Bronchial epithelial cell (primary cell): ENCODE data around the gene CCDC106. TPM values are rescaled to one million over a fixed set of nuclear protein-coding genes. Genes with fewer than 3 reads are reported as not detected.

Experiments
- DNase-seq: peaks from one replicate; pipeline ENCODE4 v3.0.0-alpha.2; 2010; ENCODE audit warnings: low read depth
- FAIRE-seq: peaks from 2 replicates; lab custom pipeline; 2011; peaks lifted over from hg19 to GRCh38; lab: Jason Lieb, UNC
- H3K27me3 ChIP-seq: 2 replicates; pipeline ENCODE4 v1.5.1; 2011; ENCODE audit warnings: low read length; ENCODE audit not compliant: control insufficient read depth, insufficient read depth
- H3K36me3 ChIP-seq: 2 replicates; pipeline ENCODE4 v1.5.1; 2011; ENCODE audit warnings: low read length; ENCODE audit not compliant: control insufficient read depth, insufficient read depth
- H3K4me3 ChIP-seq: 2 replicates; pipeline ENCODE4 v1.5.1; 2011; ENCODE audit warnings: mild to moderate bottlenecking, low read depth, low read length, control low read depth
- total RNA-seq: library from RNA; depleted of rRNA; stranded (reverse); fragments of >200 nt; gene quantifications from 2 replicates; pipeline ENCODE4 v1.2.1, GENCODE V29; 2014
- TF ChIP-seq, protein P1 (sequence below): IDR thresholded peaks from 2 replicates; pipeline ENCODE4 v1.5.1; 2011; ENCODE audit warnings: mild to moderate bottlenecking, moderate library complexity, low read length, control low read depth, inconsistent platforms; ENCODE audit not compliant: insufficient read depth, severe bottlenecking

Gene CCDC106
- total RNA-seq, 1 donor from 2014 or later: 2.9 TPM

DNA sequence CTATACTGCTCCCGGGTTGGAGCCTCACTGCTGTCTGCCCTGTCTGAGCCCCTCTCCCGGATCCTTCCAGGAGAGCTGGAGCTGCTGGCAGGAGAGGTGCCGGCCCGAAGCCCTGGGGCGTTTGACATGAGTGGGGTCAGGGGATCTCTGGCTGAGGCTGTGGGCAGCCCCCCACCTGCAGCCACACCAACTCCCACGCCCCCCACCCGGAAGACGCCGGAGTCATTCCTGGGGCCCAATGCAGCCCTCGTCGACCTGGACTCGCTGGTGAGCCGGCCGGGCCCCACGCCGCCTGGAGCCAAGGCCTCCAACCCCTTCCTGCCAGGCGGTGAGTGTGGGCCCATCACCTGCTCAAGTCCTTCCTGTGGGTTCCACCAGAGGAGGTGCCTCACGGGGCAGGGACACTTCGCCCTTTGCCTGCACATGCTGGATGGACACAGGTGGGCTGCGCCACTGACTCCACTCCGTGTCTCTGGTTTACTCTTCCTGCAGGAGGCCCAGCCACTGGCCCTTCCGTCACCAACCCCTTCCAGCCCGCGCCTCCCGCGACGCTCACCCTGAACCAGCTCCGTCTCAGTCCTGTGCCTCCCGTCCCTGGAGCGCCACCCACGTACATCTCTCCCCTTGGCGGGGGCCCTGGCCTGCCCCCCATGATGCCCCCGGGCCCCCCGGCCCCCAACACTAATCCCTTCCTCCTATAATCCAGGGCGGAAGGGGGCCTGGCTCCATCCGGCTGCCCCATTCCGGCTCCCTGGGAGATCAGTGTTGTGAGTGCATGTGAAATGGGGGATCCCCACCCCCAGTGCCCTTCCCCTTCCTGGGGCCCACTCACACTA is 46.9 kb downstream of the CCDC106 start:
- DNase-seq: no peak
- Histone ChIP-seq H3K27me3 (no peaks in the 10 kb centered on the region), H3K4me3 (no peak overlapping the region), H3K36me3 (peaks cover 29% of the 10 kb centered on the region)
- FAIRE-seq: no peak
- TF ChIP-seq, protein P1, sequence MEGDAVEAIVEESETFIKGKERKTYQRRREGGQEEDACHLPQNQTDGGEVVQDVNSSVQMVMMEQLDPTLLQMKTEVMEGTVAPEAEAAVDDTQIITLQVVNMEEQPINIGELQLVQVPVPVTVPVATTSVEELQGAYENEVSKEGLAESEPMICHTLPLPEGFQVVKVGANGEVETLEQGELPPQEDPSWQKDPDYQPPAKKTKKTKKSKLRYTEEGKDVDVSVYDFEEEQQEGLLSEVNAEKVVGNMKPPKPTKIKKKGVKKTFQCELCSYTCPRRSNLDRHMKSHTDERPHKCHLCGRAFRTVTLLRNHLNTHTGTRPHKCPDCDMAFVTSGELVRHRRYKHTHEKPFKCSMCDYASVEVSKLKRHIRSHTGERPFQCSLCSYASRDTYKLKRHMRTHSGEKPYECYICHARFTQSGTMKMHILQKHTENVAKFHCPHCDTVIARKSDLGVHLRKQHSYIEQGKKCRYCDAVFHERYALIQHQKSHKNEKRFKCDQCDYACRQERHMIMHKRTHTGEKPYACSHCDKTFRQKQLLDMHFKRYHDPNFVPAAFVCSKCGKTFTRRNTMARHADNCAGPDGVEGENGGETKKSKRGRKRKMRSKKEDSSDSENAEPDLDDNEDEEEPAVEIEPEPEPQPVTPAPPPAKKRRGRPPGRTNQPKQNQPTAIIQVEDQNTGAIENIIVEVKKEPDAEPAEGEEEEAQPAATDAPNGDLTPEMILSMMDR: no peak

DNA sequence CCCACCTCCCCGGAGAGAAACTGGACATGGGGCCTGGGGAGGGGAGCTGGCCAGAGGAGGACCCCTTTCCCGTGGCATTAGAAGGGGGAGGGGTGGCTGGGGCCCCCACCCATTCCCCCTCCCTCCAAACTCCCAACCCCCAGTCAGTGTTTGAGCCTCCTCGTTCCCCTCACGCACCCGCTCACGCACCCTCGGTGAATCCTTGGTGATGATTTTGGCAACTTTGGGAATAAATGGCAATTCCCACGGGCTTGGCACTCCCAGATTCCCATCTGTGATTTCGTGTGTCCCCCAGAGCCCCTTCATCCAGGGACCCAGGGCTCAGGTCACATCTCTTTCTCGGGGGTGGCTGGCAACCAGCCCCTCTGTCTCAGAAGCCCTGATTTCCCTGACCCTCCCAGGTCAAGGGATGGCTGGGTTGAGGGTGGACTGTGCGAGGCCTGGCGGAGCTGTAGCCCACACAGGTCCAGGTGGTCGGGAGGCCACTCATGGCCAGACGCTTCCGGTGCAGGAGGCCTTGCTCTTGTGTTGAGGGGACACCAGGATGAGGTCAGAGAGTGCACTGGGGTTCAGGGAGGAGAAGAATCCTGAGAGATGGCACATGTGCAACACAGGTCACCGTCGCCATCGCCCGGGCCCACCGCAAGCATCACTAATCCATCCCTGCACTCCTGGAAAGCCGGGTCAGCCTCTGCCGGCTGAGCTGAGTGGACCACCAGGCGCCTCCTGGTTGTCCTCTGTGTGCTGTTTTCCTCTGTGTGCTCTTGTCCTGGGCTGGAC is 47.7 kb downstream of the CCDC106 start:
- FAIRE-seq (no peak), DNase-seq (no peak)
- Histone ChIP-seq H3K27me3 (no peaks in the 10 kb centered on the region), H3K4me3 (no peak overlapping the region), H3K36me3 (peaks cover 22% of the 10 kb centered on the region)
- TF ChIP-seq, protein P1: no peak

DNA sequence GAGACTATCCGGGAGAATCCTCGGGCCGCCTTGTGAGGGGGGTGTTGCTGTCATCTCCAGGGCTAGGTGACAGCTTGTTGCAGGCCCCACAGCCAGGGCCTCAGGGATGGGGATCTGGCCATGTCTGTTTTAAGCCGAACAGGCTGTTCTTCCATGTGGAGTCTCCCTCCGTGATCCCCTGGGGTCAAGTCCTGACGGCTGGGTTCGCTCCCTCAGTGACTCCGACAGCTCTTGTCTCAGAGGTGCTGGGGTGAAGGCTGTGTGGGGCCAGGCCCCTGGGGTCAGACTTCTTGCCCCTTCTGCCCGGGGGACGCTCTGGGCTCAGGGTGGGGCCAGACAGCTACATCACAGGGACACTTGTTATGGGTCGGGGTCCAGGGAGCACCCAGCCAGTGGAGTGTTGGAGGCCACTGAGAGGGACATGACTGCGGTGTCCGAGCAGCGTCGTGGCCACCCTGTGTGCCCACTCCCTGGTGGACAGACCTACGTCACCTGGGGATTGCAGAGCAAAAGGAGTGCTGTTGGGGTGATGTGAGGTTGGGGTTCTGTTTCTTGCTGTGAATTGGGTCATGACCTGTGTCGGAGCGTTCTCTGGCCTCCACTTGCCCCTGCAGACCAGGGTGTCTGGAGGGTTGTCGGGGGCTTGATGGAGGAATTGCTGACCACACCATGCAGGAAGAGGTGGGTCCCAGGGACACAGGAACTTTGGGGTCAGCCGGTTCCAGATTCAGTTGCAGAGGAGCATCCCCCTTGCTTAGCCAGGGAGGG is 48.5 kb downstream of the CCDC106 start:
- H3K36me3 ChIP-seq: peaks cover 22% of the 10 kb centered on the region
- TF ChIP-seq, protein P1: no peak
- DNase-seq: no peak

DNA sequence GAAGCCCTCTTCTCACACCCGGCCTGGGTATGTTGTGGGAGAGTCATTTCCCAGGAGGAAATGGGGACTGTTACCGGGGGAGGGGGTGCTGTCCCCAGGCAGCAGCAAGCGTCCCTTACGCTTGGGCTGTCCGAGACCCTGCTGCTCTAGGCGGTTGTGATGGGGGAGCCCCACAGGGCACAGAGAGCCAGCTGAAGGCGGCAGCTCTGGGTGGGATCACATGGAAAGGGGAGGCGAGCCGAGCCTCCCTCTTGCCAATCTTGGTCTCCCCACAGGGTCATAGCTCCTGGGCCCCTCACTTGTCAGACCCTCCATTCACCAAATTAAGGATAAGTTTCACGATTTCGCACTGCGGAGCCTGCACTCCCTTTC is 49.0 kb downstream of the CCDC106 start:
- no peak for FAIRE-seq
- Histone ChIP-seq H3K27me3 (no peaks in the 10 kb centered on the region), H3K4me3 (no peak overlapping the region), H3K36me3 (peaks cover 21% of the 10 kb centered on the region)
- DNase-seq: no peak
- TF ChIP-seq, protein P1: no peak

More for the DNA sequence above, 48.5 kb downstream of the CCDC106 start:
- Histone ChIP-seq H3K27me3 (no peaks in the 10 kb centered on the region), H3K4me3 (no peak overlapping the region)
- FAIRE-seq: no peak

DNA sequence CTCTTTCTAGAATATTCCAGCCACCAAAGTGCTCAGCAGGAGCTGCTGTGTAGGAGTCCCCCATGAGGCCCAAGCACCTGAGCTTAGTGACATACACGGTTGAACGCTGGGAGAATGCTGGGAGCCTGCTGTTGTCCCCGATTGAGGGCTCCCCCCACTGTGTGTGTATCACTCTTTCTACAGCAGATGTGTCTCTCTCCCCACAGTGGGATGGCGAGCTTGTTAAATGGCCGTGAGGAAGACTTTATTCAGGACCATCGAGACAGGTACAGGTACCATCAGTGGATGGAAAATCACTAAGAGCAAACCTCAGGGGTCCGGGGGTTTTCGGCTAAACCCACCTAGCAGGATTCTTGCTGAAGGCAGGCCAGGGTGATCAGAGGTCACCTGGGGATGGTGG is 49.7 kb downstream of the CCDC106 start:
- TF ChIP-seq, protein P1: no peak
- peaks cover 21% of the 10 kb centered on the region for H3K36me3 ChIP-seq
- H3K4me3 ChIP-seq: no peak overlapping the region
- H3K27me3 ChIP-seq: no peaks in the 10 kb centered on the region
- FAIRE-seq (no peak), DNase-seq (no peak)
